Measurements from ENCODE around the gene HAPLN3. TPM values are rescaled to one million over a fixed set of nuclear protein-coding genes. Genes with fewer than 3 reads are reported as not detected.
A peak's percentile ranks its signal among the peaks of the same experiment; 100 is the strongest.

The HAPLN3 gene
- total RNA-seq, 1 experiment from 2014 or later, result 5.4 TPM

GRCh38 chr15:88912500-88912921 lies 17.2 kb upstream of the HAPLN3 start:
- no peak for DNase-seq (ENCODE audit: extremely low read depth, low read depth)

GRCh38 chr15:88911766-88912118 lies 16.4 kb upstream of the HAPLN3 start:
- DNase-seq (ENCODE audit: extremely low read depth, low read depth), result no peak

GRCh38 chr15:88909956-88910831 lies 14.8 kb upstream of the HAPLN3 start:
- no peak for DNase-seq (ENCODE audit: extremely low read depth, low read depth)

- DNase-seq (ENCODE audit: extremely low read depth, low read depth), result no peak
Observed at GRCh38 chr15:88908697-88909621, 13.6 kb upstream of the HAPLN3 start.

GRCh38 chr15:88908123-88908522 lies 12.8 kb upstream of the HAPLN3 start:
- no peak for DNase-seq (ENCODE audit: extremely low read depth, low read depth)

DNA sequence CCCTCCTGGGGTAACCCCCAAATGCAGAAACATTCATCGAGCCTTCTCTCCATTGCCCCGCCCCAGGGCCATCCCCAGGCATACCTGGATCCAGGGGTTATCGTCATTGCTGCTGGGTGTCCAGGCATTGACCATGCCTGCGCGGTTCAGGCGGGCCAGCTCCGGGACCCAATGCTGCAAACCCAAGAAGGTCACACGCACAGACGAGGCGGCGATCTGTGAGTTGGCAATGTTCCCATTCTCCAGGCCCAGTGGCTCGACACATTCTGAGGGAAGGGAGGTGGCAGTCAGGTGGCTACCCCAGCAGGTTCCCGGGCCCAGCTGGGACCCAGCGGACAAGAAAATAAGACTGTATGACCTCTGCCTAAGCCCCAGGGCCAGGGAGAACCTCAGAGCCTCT lies 11.8 kb upstream of the HAPLN3 start:
- no peak for DNase-seq (ENCODE audit: extremely low read depth, low read depth)

- no peak for DNase-seq (ENCODE audit: extremely low read depth, low read depth)
Observed at GRCh38 chr15:88906551-88906950, 11.2 kb upstream of the HAPLN3 start.

DNA sequence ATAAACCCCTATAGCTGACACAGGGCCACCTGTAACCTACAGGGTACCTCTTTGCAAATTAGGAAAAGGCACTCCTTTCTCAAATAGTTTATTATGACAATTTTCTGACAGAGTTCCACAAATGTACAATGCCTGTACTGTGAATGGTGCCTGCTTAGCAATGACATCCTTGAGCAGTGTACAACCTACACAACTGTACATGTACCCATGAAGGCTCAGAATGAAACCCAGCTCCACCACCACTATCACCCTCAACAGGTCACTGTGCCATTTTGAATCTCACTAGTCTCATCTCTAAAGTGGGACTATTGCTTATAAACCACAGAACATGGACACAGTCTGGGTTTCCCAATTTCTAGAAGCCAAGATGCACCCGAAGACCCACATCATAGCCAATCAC lies 10.8 kb upstream of the HAPLN3 start:
- DNase-seq (ENCODE audit: extremely low read depth, low read depth), result no peak

GRCh38 chr15:88905576-88905975 lies 10.2 kb upstream of the HAPLN3 start:
- DNase-seq (ENCODE audit: extremely low read depth, low read depth), result no peak

- DNase-seq (ENCODE audit: extremely low read depth, low read depth), result peak; percentile 79
Observed at GRCh38 chr15:88904624-88905327, 9.4 kb upstream of the HAPLN3 start.

DNA sequence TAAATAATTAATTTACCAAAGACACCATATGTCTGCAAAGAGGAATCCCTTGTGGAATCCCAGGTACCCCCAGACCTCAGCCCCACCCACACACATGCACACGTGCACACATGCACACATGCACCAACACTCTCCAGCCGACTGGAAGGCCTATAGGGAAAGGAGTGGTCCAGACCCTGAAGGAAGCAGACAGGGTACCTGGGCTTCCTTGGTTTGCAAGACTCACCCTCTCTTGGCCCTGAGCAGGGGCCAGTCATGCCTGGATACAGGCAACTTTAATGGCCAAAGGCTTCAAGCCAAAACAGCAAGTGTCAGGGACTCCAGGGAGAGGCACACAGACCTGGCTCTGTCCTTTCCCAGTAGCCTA lies 8.9 kb upstream of the HAPLN3 start:
- no peak for DNase-seq (ENCODE audit: extremely low read depth, low read depth)

DNA sequence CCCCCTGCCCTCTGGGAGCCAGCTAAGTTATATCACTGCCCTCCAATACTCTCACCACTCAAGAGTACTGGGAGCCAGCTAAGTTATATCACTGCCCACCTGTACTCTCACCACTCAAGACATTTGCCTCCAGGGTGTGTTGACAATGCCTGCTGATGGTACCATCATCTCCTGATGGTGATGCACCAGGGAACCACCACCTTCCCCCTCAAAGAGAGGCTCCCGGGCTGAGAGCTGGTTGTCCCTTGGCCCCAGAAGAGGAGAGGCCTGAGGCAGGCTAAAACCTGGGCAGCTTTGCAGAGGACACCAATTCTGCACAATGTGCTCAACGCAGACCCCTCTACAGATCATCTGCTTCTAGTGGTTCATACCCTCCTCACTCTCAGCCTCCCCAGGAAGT lies 7.5 kb upstream of the HAPLN3 start:
- no peak for DNase-seq (ENCODE audit: extremely low read depth, low read depth)

DNA sequence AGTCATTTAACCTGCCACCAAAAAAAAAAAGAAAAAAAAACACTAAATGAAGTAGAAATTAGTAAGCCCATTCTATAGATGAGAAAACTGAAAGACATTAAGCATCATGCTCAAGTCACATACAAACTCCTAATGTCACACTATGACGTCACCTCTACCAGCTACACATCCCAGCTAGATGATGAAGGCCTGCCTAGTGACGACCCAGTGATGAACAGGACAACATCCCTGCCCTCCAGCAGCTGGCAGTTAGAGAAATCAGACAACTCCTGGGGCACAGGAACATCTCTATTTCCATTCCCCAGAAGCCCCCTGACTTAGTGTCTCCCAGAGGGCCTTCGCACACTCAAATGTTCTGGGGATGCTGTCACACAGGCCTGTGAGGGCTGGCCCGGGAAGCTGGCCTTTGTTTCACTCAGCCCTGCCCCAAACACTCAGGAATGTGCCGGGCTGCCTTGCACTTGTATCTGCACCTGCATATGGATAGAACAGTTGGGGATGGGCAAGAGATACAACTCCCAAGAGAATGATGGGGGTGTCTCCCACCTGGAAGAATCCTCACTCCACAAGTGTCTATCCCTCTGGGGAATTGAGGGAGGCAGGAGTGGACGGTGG lies 7.0 kb upstream of the HAPLN3 start:
- no peak for DNase-seq (ENCODE audit: extremely low read depth, low read depth)

DNA sequence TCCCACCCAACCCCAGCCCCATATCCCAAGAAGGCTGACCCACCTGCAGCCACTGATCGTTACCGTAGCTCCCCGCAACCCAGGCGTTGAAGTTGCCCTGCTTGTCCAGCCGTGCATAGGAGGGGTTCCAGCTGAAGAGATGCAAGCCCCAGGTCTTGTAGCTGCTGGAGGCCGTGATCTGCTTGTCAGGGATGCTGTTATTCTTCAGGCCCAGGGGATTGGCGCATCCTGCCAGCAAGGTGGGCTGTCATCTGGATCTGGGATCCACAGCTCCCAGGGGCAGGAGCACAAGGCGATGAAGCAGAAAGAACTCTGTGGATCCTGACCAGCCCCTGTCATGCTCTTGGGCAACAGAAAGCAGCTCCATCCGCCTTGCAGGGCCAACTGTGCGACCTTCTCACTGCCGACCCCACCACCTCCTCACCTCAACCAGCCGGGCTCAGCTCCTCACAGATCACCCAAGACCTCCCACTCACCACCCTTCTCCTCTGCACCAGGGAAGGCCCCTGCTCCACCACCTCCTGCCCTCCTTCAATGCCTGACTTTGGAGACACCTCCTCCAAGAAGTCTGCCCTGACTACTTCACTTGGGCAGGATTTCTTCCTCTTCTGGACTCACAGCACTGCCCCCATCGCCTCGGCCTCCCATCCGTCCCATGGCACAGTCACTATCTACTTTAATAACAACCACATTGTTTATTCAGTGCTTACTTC lies 6.3 kb upstream of the HAPLN3 start:
- DNase-seq (ENCODE audit: extremely low read depth, low read depth), result no peak

DNA sequence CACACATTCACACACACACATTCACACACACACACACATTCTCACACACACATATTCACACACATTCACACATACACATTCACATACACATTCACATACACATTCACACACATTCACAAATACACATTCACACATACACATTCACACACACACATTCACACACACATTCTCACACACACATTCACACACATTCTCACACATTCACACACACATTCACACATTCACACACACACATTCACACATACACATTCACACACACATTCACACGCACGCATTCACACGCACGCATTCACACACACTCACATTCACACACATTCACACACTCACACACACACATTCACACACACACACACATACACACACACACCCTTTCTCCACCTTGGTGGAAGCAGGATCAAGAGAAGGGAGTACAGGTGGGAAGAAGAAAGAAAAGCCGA lies 5.7 kb upstream of the HAPLN3 start:
- DNase-seq (ENCODE audit: extremely low read depth, low read depth), result no peak

GRCh38 chr15:88900309-88900981 lies 5.1 kb upstream of the HAPLN3 start:
- DNase-seq (ENCODE audit: extremely low read depth, low read depth), result no peak

DNA sequence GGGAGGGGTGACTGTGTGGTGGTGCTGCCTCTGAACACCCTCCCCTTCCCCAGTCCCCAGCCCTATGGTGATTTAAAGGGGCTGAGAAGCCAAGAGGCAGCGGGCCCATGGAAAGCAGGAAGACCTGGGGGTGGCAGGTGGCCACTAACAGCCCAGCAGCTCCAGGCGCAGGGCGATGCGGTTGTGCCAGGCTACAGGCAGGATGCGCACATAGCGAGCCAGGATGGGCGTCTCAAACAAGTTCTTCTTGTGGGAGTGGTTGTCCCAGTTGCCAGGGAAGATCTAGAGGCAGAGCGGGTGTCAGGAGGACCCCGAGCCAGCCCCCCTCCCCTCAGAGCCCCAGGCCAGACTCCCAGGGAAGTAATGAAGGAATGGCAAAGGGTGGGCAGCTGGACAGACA lies 3.9 kb upstream of the HAPLN3 start:
- no peak for DNase-seq (ENCODE audit: extremely low read depth, low read depth)

GRCh38 chr15:88898736-88899135 lies 3.4 kb upstream of the HAPLN3 start:
- no peak for DNase-seq (ENCODE audit: extremely low read depth, low read depth)

- DNase-seq (ENCODE audit: extremely low read depth, low read depth), result peak; percentile 74
Observed at GRCh38 chr15:88897456-88898194, 2.3 kb upstream of the HAPLN3 start.

Data from NCI-H460 (cell line).